Stimulated activated naive B cell treated with anti-CD40 and anti-IgM and Interleukin-4, amounts not matched to agents 10 μg/mL and 1 μg/mL and 100 μg/mL, for 72 hours (primary cell): Measurements from ENCODE around the gene HES4.
"Not testable (repeated sequence)": the region's sequence is repeated elsewhere in the genome, so short reads cannot be mapped to it uniquely, and the experiment has no call there.

Experiments
- ATAC-seq, 2 donors: fragments of 150-1000 bp; cut with Tn5 transposase; replicated peaks; 2 replicates each; pipeline ENCODE4 v1.10.0; 2021; ENCODE audit warnings: moderate library complexity in 1 of 2
- DNase-seq: peaks from one replicate; pipeline ENCODE4 v3.0.0; 2021
- H3K27ac Mint-ChIP-seq: one replicate; pipeline ENCODE4 v1.8.0; 2022; ENCODE audit warnings: mild to moderate bottlenecking, mixed read lengths
- H3K27me3 Mint-ChIP-seq, 2 donors: one replicate each; pipeline ENCODE4 v1.8.0; 2022; ENCODE audit warnings: mixed read lengths in 2 of 2
- H3K36me3 Mint-ChIP-seq, 2 donors: one replicate each; pipeline ENCODE4 v1.8.0; 2022; ENCODE audit warnings: mixed read lengths in 2 of 2, mild to moderate bottlenecking in 1 of 2
- H3K4me1 Mint-ChIP-seq, 2 donors: one replicate each; pipeline ENCODE4 v1.8.0; 2022; ENCODE audit warnings: mixed read lengths in 2 of 2, mild to moderate bottlenecking in 1 of 2
- H3K4me3 Mint-ChIP-seq, 2 donors: one replicate each; pipeline ENCODE4 v1.8.0; 2022; ENCODE audit warnings: mild to moderate bottlenecking in 2 of 2, mixed read lengths in 2 of 2, moderate library complexity in 1 of 2
- H3K9me3 Mint-ChIP-seq, 2 donors: one replicate each; pipeline ENCODE4 v1.8.0; 2022; ENCODE audit warnings: mixed read lengths in 2 of 2, mild to moderate bottlenecking in 1 of 2

HES4 gene

DNA sequence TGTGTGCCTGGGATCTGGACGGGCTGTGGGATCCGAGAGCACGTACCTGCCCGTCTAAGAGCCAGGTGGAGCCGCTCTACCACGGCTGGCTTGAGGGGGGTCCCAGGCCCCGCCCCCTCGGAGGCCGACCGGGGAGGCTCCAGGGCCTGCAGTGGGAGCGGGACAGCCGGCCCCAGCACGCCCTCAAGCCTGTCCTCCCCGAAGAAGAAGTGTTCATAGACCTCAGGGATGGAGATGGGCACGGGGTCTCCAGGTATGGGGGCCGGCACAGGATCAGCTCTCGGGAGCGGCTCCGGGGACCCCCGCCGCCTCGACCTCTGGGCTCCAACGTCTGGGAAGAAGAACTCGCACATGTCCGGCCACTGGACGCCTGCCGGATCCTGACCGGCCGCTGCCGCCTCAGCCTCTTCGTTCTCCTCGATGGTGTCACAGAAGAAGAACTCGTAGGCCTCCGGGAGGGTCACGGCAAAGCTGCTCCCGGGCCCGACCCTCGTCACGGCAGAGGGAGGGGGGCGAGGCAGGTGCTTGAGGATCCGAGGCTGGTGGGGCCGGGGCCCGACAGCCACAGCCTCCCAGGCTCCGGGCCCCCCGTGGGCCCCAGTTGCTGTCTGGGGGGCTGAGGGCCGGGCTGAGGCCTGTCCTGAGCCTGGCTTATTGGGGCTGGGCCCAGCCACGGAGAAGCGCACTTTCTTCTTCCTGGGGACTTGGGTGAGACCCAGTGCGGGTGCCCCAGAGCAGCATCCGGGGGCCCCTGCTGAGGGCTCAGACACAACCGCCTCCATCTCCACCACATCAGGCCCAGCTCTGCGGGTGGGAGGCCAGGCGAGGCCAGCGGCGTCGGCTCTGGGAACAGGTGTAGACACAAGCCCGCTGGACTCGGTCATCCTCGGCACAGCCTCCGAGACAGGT, 20.8 kb downstream of the HES4 start:
- Mint-ChIP-seq H3K36me3 (peaks cover 0 to 7% of the 10 kb centered on the region in 2 donors), H3K9me3 (peaks cover 0 to 4% of the 10 kb centered on the region in 2 donors), H3K4me3 (no peak overlapping the region), H3K4me1 (peaks cover 9 to 13% of the 10 kb centered on the region in 2 donors), H3K27ac (no peak overlapping the region), H3K27me3 (peaks cover 42 to 51% of the 10 kb centered on the region in 2 donors)
- DNase-seq, result no peak
- ATAC-seq, result no peak

GRCh38 chr1:978069-978834, 21.6 kb downstream of the HES4 start:
- H3K9me3 Mint-ChIP-seq, result peaks cover 0 to 4% of the 10 kb centered on the region in 2 donors
- no peak overlapping the region for H3K4me3 Mint-ChIP-seq
- ATAC-seq (no peak), DNase-seq (no peak)
- H3K36me3 Mint-ChIP-seq, result peaks cover 0 to 7% of the 10 kb centered on the region in 2 donors
- H3K4me1 Mint-ChIP-seq, result peaks cover 9% of the 10 kb centered on the region in 2 donors
- H3K27ac Mint-ChIP-seq, result peak overlapping the region; percentile 76
- H3K27me3 Mint-ChIP-seq, result peaks cover 39 to 51% of the 10 kb centered on the region in 2 donors

DNA sequence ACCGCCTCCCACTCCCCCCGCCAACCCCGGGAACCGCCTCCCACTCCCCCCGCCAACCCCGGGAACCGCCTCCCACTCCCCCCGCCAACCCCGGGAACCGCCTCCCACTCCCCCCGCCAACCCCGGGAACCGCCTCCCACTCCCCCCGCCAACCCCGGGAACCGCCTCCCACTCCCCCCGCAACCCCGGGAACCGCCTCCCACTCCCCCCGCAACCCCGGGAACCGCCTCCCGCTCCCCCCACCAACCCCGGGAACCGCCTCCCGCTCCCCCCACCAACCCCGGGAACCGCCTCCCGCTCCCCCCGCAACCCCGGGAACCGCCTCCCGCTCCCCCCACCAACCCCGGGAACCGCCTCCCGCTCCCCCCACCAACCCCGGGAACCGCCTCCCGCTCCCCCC, 23.1 kb downstream of the HES4 start:
- H3K27ac Mint-ChIP-seq, H3K4me3 Mint-ChIP-seq, DNase-seq, ATAC-seq, H3K4me1 Mint-ChIP-seq, H3K9me3 Mint-ChIP-seq, H3K36me3 Mint-ChIP-seq: not testable (repeated sequence)
- H3K27me3 Mint-ChIP-seq, result peaks cover 38 to 43% of the 10 kb centered on the region in 2 donors

GRCh38 chr1:975896-976683, 23.8 kb downstream of the HES4 start:
- peaks cover 39 to 49% of the 10 kb centered on the region in 2 donors for H3K27me3 Mint-ChIP-seq
- ATAC-seq, result peak; percentile 79 to 89
- peaks cover 0 to 7% of the 10 kb centered on the region in 2 donors for H3K36me3 Mint-ChIP-seq
- peaks cover 0 to 4% of the 10 kb centered on the region in 2 donors for H3K9me3 Mint-ChIP-seq
- peak overlapping the region; percentile 23 to 46 for H3K4me3 Mint-ChIP-seq
- DNase-seq, result peak; percentile 57
- peaks cover 9% of the 10 kb centered on the region in 2 donors for H3K4me1 Mint-ChIP-seq
- no peak overlapping the region for H3K27ac Mint-ChIP-seq

GRCh38 chr1:975365-975764, 24.5 kb downstream of the HES4 start:
- no peak overlapping the region for H3K4me3 Mint-ChIP-seq
- peaks cover 0 to 4% of the 10 kb centered on the region in 2 donors for H3K9me3 Mint-ChIP-seq
- H3K27me3 Mint-ChIP-seq, result peaks cover 36 to 52% of the 10 kb centered on the region in 2 donors
- ATAC-seq (no peak), DNase-seq (no peak)
- peaks cover 9% of the 10 kb centered on the region in 2 donors for H3K4me1 Mint-ChIP-seq
- peaks cover 0 to 7% of the 10 kb centered on the region in 2 donors for H3K36me3 Mint-ChIP-seq
- no peak overlapping the region for H3K27ac Mint-ChIP-seq

GRCh38 chr1:974687-975328, 25.1 kb downstream of the HES4 start:
- Mint-ChIP-seq H3K27me3 (peaks cover 36 to 52% of the 10 kb centered on the region in 2 donors), H3K9me3 (peaks cover 0 to 4% of the 10 kb centered on the region in 2 donors), H3K4me3 (peak overlapping the region in 1 of 2 donors; percentile 21), H3K4me1 (peaks cover 9% of the 10 kb centered on the region in 2 donors), H3K36me3 (peaks cover 0 to 7% of the 10 kb centered on the region in 2 donors), H3K27ac (no peak overlapping the region)
- DNase-seq (no peak), ATAC-seq (no peak)

DNA sequence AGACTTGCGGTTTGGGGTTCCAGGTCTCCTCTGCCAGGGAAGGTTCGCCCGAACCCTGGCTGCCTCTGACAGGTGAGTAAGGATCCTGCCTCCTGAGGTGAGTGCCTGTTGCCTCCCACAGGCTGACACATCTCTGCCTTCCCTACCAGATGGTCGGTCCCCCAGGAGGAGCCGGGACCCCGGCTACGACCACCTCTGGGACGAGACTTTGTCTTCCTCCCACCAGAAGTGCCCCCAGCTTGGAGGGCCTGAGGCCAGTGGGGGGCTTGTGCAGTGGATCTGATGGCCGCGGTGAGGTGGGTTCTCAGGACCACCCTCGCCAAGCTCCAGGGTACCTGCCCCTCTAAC, 25.6 kb downstream of the HES4 start:
- H3K36me3 Mint-ChIP-seq, result peaks cover 0 to 7% of the 10 kb centered on the region in 2 donors
- DNase-seq (no peak), ATAC-seq (no peak)
- peaks cover 9% of the 10 kb centered on the region in 2 donors for H3K4me1 Mint-ChIP-seq
- no peak overlapping the region for H3K4me3 Mint-ChIP-seq
- H3K9me3 Mint-ChIP-seq, result peaks cover 0 to 4% of the 10 kb centered on the region in 2 donors
- H3K27me3 Mint-ChIP-seq, result peaks cover 41 to 57% of the 10 kb centered on the region in 2 donors
- H3K27ac Mint-ChIP-seq, result no peak overlapping the region

DNA sequence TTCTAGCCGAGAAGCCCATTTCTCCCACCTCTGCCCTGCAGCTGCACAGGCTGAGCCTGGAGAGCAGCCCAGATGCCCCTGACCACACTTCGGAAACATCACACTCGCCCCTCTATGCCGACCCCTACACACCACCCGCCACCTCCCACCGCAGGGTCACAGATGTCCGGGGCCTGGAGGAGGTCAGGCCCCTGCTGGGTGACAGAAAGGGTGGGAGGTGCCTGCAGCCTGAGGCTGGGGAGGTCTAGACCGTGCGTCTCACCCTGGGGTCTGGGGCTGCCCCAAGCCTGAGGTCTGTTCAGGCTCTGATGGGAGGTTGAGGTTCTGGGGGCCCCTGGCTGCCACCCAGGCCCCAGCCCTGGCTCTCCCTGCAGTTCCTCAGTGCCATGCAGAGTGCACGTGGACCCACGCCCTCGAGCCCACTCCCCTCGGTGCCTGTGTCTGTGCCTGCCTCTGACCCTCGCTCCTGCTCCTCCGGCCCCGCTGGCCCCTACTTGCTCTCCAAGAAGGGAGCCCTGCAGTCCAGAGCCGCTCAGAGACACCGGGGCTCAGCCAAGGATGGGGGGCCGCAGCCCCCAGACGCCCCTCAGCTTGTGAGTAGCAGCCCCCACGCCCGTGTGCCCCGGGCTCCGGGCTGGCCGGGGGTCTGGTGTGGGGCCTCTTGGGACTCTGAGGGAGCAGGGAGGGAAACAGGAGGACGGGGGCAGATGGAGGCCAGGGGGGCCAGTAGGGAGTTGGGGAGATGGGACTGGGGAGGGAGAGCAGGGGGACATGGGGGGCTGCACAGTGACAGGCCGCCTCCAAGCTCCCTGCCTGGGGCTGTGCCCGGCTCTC, 26.2 kb downstream of the HES4 start:
- no peak overlapping the region for H3K4me3 Mint-ChIP-seq
- peaks cover 46 to 63% of the 10 kb centered on the region in 2 donors for H3K27me3 Mint-ChIP-seq
- no peak overlapping the region for H3K27ac Mint-ChIP-seq
- ATAC-seq (no peak), DNase-seq (no peak)
- peaks cover 0 to 7% of the 10 kb centered on the region in 2 donors for H3K36me3 Mint-ChIP-seq
- H3K4me1 Mint-ChIP-seq, result peaks cover 9% of the 10 kb centered on the region in 2 donors
- H3K9me3 Mint-ChIP-seq, result peaks cover 0 to 4% of the 10 kb centered on the region in 2 donors

DNA sequence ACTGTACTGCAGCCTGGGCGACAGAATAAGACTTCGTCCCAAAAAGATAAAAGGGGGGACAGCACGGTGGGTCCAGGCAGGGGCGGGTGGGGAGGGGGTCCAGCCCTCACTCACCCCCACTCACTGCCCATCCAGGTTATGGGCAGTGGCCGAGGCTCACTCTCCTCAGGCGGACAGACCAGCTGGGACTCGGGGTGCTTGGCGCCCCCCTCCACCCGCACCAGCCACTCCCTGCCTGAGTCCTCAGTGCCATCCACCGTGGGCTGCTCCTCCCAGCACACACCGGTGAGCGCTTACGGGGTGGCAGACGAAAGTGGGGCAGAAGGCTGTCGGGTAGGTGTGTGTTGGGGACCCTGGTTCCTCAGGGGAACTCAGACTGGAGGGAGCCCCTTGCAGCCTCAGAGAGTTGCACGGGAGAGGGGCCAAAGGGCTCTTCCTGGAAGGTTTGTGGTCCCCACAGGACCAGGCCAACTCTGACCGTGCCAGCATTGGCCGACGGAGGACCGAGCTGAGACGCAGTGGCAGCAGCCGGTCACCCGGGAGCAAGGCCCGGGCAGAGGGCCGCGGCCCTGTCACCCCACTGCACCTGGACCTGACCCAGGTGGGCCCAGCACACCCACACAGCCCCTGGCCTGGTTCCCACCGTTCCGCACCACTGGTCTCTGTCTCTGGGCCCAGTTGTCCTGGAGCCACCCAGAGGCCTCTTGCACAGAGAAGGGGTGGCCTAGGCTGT, 27.0 kb downstream of the HES4 start:
- no peak overlapping the region for H3K4me3 Mint-ChIP-seq
- peaks cover 5 to 9% of the 10 kb centered on the region in 2 donors for H3K4me1 Mint-ChIP-seq
- peaks cover 0 to 3% of the 10 kb centered on the region in 2 donors for H3K36me3 Mint-ChIP-seq
- DNase-seq (no peak), ATAC-seq (no peak)
- H3K27ac Mint-ChIP-seq, result no peak overlapping the region
- peaks cover 46 to 62% of the 10 kb centered on the region in 2 donors for H3K27me3 Mint-ChIP-seq
- no peaks in the 10 kb centered on the region for H3K9me3 Mint-ChIP-seq

- DNase-seq (no peak), ATAC-seq (no peak)
- peaks cover 46 to 61% of the 10 kb centered on the region in 2 donors for H3K27me3 Mint-ChIP-seq
- no peak overlapping the region for H3K27ac Mint-ChIP-seq
- H3K4me3 Mint-ChIP-seq, result no peak overlapping the region
- H3K36me3 Mint-ChIP-seq, result peaks cover 0 to 3% of the 10 kb centered on the region in 2 donors
- H3K9me3 Mint-ChIP-seq, result no peaks in the 10 kb centered on the region
- peaks cover 5 to 14% of the 10 kb centered on the region in 2 donors for H3K4me1 Mint-ChIP-seq
Measured at GRCh38 chr1:971751-972506, 28.0 kb downstream of the HES4 start.

- Mint-ChIP-seq H3K27ac (no peak overlapping the region), H3K9me3 (no peaks in the 10 kb centered on the region), H3K4me1 (peaks cover 5 to 17% of the 10 kb centered on the region in 2 donors), H3K27me3 (peaks cover 46 to 61% of the 10 kb centered on the region in 2 donors), H3K4me3 (no peak overlapping the region), H3K36me3 (peaks cover 0 to 3% of the 10 kb centered on the region in 2 donors)
- ATAC-seq (no peak), DNase-seq (no peak)
Measured at GRCh38 chr1:970973-971730, 28.7 kb downstream of the HES4 start.
